Measurements from ENCODE around the gene MACROD1.

GRCh38 chr11:64128255-64129006, 37.5 kb downstream of the MACROD1 start:
- TF ChIP-seq GATA3 (IDR thresholded peaks at IDR 0.05; ENCODE audit: low read depth, low read length) (no peak), GATA2 (IDR thresholded peaks at IDR 0.05; ENCODE audit: low read depth, low read length) (no peak)
